PC-9 (cell line): ENCODE measurements around the gene LRRFIP1.

ENCODE experiments used
- EZH2 ChIP-seq: fragments of 200-600 bp; sonication (generic); IDR thresholded peaks from 2 replicates; pipeline ENCODE4 v1.8.0; 2017; ENCODE audit warnings: antibody characterized with exemption, low read depth
- TF ChIP-seq, protein P1 (sequence below): fragments of 200-600 bp; sonication (generic); conservative IDR thresholded peaks from 2 replicates; pipeline ENCODE4 v1.6.1; 2017; ENCODE audit warnings: mixed run types, antibody characterized with exemption, mild to moderate bottlenecking, moderate library complexity

GRCh38 chr2:237722616-237723015 lies 95.2 kb downstream of the LRRFIP1 start:
- TF ChIP-seq, protein P1, sequence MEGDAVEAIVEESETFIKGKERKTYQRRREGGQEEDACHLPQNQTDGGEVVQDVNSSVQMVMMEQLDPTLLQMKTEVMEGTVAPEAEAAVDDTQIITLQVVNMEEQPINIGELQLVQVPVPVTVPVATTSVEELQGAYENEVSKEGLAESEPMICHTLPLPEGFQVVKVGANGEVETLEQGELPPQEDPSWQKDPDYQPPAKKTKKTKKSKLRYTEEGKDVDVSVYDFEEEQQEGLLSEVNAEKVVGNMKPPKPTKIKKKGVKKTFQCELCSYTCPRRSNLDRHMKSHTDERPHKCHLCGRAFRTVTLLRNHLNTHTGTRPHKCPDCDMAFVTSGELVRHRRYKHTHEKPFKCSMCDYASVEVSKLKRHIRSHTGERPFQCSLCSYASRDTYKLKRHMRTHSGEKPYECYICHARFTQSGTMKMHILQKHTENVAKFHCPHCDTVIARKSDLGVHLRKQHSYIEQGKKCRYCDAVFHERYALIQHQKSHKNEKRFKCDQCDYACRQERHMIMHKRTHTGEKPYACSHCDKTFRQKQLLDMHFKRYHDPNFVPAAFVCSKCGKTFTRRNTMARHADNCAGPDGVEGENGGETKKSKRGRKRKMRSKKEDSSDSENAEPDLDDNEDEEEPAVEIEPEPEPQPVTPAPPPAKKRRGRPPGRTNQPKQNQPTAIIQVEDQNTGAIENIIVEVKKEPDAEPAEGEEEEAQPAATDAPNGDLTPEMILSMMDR: no peak
- TF ChIP-seq EZH2: no peak
